NCI-H1436 treated with DMSO at 0.1 percent for 48 hours (cell line): ENCODE data around the gene ACTR3C.

Experiments
- DNase-seq: peaks from one replicate; lab custom pipeline; 2025; lab: John Stamatoyannopoulos, UW

Gene ACTR3C

GRCh38 chr7:150322833-150323681 lies at the start of gene ACTR3C, which contains the start of gene LRRC61:
TSS of gene ACTR3C (minus strand) at chr7:150323545. CDS start at chr7:150295296, 28,249 bp downstream.
TSS of gene LRRC61 (plus strand) at chr7:150323355. CDS start at chr7:150336862, 13,507 bp downstream.
- peak; percentile 28 for DNase-seq

- DNase-seq = no peak
These were observed 49.1 kb upstream of the ACTR3C start for GRCh38 chr7:150372271-150373048.

- DNase-seq = no peak
These were observed 48.6 kb upstream of the ACTR3C start for GRCh38 chr7:150371996-150372270.

- DNase-seq = no peak
These were observed 48.0 kb upstream of the ACTR3C start for GRCh38 chr7:150371131-150371995.

- no peak for DNase-seq
These were observed 47.3 kb upstream of the ACTR3C start for GRCh38 chr7:150370612-150371071.

GRCh38 chr7:150369748-150370501 lies 46.6 kb upstream of the ACTR3C start:
- DNase-seq = no peak

- no peak for DNase-seq
These were observed 45.8 kb upstream of the ACTR3C start for GRCh38 chr7:150368884-150369747.

GRCh38 chr7:150368096-150368883 lies 44.9 kb upstream of the ACTR3C start, which contains the start of gene REPIN1:
TSS of gene REPIN1 (plus strand) at chr7:150368822. CDS start at chr7:150369712, 890 bp downstream.
- no peak for DNase-seq

GRCh38 chr7:150367677-150368095 lies 44.3 kb upstream of the ACTR3C start:
- DNase-seq = peak; percentile 37

- no peak for DNase-seq
These were observed 42.5 kb upstream of the ACTR3C start for GRCh38 chr7:150365673-150366398.

GRCh38 chr7:150365194-150365593 lies 41.8 kb upstream of the ACTR3C start:
- DNase-seq = no peak

- DNase-seq = no peak
These were observed 40.5 kb upstream of the ACTR3C start for GRCh38 chr7:150363872-150364271.

GRCh38 chr7:150363370-150363769 lies 40.0 kb upstream of the ACTR3C start:
- DNase-seq = no peak

- no peak for DNase-seq
These were observed 38.7 kb upstream of the ACTR3C start for GRCh38 chr7:150361807-150362621.

- no peak for DNase-seq
These were observed 38.1 kb upstream of the ACTR3C start for GRCh38 chr7:150361402-150361801.

- DNase-seq = no peak
These were observed 37.2 kb upstream of the ACTR3C start for GRCh38 chr7:150360363-150361058.
